Right ventricle myocardium superior (tissue), 1 donor: ENCODE data around the gene TNS1. TPM values are rescaled to one million over a fixed set of nuclear protein-coding genes. Genes with fewer than 3 reads are reported as not detected.

ENCODE experiments used
- ATAC-seq: fragments of 200-7000 bp; cut with Tn5 transposase; one replicate; pipeline ENCODE4 v1.9.1; 2020; ENCODE audit warnings: mild to moderate bottlenecking; ENCODE audit not compliant: poor library complexity
- DNase-seq: peaks from one replicate; pipeline ENCODE4 v3.0.0-alpha.2; 2020
- intact Hi-C: fragments of 100-400 bp; cut with DNase I; formaldehyde crosslinking; loops from one replicate; pipeline ENCODE4 v1.11.2; 2022
- total RNA-seq: library from RNA; stranded (reverse); fragmentation: NEBNext Ultra II Directional; extraction: Animal tissue kit (Norgen Biotek cat#: 25700); gene quantifications from one replicate; pipeline ENCODE4 v1.2.1, GENCODE V29; 2021
- donor health status: DM: no; HTN: yes; CAD: no; lungs with severe emphysema.

TNS1 gene
- total RNA-seq, 1 donor from 2014 or later: 722 TPM

GRCh38 chr2:217858519-217859491 lies 144.0 kb downstream of the TNS1 start:
- DNase-seq (peak; percentile 92), ATAC-seq (peak; percentile 82)
- intact Hi-C loops: no loop called here

- peak; percentile 70 for ATAC-seq
- intact Hi-C loops: no loop called here
- peak; percentile 79 for DNase-seq
These were observed 144.9 kb downstream of the TNS1 start for GRCh38 chr2:217857624-217858506.

DNA sequence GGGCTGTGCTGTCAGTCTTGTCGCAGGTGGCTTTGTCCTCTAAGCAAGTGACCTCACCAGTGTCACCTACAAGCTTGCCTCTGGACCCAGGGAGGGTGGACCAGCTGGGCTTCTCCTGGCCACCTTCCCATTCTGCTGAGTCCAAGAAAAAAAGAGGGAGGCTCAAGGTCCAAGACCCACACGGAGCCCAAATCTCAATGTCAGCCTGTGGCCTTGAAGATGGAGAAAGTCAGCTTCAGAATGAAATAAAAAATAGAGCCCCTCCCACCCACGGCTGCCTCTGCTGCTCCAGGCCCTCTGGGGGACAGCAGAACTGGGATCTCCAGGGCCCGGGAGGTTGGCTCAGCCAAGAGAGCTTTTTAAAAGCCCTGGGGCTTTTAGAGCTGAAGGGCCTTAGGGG lies 145.9 kb downstream of the TNS1 start:
- intact Hi-C loops: no loop called here
- ATAC-seq (no peak), DNase-seq (no peak)

GRCh38 chr2:217856159-217856558 lies 146.6 kb downstream of the TNS1 start:
- intact Hi-C loops: no loop called here
- no peak for DNase-seq
- ATAC-seq: no peak

DNA sequence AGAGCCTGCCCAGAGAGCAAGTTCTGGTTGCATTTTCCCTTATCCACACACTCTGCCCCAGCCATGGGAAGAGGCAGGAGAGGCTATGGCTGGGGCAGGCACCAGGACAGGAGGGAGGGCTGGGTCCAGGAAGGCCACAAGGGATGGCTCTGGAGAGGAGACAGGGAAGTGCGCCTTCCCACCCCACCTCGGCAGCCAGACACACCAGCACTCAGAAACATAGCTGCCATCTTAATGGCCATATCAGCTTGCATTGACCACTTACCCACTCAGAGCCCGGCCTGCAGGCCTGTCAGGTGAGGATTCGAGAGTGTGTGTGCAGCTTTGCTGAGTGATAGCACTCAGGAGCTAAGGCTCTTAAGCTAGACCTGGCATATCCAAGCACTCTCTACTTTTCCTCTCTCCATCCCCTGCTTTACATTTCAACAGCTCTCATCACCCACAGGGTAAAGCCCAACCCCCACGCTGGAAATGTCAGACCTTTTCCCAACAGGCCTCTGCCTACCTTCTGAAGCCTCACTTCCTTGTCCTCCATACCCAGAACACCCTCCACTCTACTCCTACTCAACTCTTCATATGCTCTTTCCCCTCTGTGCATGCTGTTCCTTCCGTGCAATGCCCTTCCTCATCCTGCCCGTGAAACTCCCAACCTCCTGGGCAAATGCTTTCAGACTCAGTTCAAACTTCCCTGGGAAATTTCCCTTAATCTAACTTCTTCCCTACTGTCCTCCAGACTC lies 147.9 kb downstream of the TNS1 start:
- no peak for ATAC-seq
- intact Hi-C loops: no loop called here
- no peak for DNase-seq

DNA sequence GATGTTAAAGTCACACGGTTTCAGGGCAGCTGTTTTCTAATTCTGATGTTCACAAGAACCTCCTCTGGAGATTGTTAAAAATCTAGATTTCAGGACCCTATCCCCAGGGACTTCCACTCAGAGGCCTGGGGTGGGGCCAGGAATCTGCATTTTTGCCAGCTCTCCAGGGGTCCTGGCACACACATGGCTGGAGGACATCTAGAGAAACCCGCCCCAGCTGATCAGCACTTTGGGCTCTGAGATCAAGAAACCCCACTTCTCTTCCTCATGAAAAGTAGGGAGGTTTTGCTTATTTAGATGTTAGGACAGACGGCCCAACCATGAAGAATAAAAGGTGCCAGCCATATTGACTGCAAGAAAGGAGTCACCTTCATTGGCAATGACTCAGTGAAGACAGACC lies 148.8 kb downstream of the TNS1 start:
- intact Hi-C loops: no loop called here
- ATAC-seq (no peak), DNase-seq (no peak)

GRCh38 chr2:217853301-217853881 lies 149.4 kb downstream of the TNS1 start:
- ATAC-seq (no peak), DNase-seq (no peak)
- intact Hi-C loops: no loop called here

DNA sequence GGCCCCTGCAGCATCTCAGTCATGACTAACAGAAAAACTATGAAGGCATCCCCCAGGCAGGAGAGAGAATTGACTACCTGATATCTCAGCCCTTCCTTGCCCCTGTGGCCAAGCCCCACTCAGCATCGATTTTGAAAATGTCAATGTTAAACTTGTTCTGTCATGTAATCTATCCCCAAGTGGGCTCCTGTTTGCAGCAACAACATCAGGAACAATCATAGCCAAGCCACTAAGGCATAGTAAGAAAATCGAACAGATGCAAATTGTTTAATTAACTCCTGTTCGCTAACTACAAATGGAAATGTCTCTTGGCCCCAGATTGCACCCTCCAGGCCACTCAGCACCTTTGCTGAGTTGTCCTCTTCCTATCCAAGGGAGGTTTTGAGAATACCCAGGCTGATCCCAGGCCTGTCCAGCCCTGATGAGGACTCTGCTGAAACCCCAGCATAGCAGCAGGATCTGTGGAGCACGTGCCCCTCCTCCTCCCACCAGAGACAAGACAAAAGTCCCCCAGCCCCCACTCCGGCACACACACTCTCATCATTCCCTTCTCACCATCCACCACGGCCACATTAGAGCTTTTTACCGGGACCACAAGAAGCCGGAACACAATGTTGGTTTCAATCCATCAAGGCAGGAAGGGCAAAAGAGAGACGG lies 150.1 kb downstream of the TNS1 start:
- DNase-seq (no peak), ATAC-seq (no peak)
- intact Hi-C loops: no loop called here

DNA sequence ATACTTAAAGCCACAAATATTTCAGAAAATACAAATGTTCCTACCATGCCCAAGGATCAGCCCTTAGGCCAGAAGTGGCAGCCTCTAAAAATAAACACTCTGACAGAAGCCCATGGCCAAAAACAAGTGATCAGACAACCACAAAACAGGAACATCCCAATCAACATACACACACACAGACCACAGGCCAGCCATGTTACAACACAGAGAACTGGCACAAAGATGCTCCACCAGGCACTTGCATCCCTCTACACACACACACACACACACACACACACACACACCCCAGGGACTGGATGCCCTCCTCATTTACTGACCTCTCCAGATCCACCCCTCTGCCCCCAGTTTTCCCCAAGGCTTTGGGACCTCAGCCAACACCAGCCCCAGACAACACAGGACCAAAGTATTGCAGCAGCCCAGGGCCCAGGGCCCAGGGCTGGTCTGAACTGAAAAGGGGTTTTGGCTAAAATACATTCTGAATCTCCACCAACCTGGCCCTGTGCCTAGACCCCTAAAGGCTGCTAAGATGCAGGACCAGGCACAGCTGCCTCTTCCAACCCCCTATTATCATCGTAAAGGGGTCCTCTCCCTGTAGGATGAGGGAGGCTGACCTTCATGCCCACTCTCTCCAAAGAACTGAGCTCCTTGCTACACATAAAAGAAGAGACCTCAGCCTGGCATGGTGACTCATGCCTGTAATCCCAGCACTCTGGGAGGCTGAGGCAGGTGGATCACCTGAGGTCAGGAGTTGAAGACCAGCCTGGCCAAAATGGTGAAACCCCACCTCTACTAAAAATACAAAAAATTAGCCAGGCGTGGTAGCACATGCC lies 151.4 kb downstream of the TNS1 start:
- ATAC-seq (peak; percentile 37), DNase-seq (peak; percentile 60)
- intact Hi-C loops: no loop called here

GRCh38 chr2:217849154-217849975 lies 153.4 kb downstream of the TNS1 start:
- intact Hi-C loops: no loop called here
- ATAC-seq (no peak), DNase-seq (no peak)

- intact Hi-C loops: no loop called here
- DNase-seq: peak; percentile 43
- ATAC-seq: no peak
These were observed 154.3 kb downstream of the TNS1 start for GRCh38 chr2:217848351-217848957.

DNA sequence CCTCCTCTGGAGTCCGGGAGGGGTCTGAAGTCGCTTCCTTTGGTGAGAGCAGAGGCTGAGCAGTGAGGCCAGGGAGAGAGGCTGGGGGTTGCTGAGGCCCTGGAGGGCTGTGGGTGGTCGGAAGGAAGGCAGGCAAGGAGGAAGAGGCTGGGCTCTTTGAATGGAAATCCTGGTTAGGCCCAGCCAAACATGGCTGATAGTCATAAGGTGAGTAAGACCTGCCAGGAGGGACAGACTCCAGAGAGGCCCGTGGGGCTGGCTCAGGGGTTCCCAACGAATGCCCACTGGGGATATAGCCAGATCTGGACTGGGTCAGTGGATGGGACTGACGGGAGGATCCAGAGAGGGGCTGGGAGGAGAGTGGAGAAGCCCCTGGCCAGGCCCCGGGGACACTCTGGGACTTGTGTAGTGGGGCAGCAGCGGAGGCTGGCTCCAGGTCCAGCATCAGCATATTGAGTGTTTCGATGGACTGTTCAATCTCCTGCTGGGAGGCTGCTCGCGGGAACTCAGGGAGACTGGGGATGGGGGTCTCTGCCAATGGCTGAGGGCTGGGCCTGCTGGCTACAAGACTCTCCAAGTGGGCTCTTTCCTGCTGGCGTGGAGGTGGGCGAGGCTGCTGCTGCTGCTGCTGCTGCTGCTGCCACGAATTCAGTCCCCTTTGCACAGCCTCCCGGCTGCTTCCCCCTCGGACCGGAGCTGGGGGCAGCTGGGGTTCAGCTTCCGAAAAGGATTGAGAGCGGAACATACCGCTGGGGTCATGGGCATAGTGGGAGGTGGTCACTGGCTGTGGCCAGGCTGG lies 155.0 kb downstream of the TNS1 start:
- DNase-seq: peak; percentile 33
- intact Hi-C loops: no loop called here
- no peak for ATAC-seq

GRCh38 chr2:217847115-217847514 lies 155.7 kb downstream of the TNS1 start:
- ATAC-seq (no peak), DNase-seq (no peak)
- intact Hi-C loops: no loop called here

- ATAC-seq (peak; percentile 9), DNase-seq (peak; percentile 75)
- intact Hi-C loops: no loop called here
These were observed 156.5 kb downstream of the TNS1 start for GRCh38 chr2:217846321-217846743.

- intact Hi-C loops: no loop called here
- no peak for ATAC-seq
- DNase-seq: no peak
These were observed 157.5 kb downstream of the TNS1 start for GRCh38 chr2:217845301-217845700.
